GM12801 (cell line): Measurements from ENCODE around the gene SCGN.

ENCODE experiments used
- TF ChIP-seq, protein P1 (sequence below): IDR thresholded peaks from one replicate; pipeline ENCODE4 v1.5.1; 2011; ENCODE audit warnings: control low read depth; ENCODE audit not compliant: insufficient read length; ENCODE audit errors: extremely low read depth

SCGN gene

DNA sequence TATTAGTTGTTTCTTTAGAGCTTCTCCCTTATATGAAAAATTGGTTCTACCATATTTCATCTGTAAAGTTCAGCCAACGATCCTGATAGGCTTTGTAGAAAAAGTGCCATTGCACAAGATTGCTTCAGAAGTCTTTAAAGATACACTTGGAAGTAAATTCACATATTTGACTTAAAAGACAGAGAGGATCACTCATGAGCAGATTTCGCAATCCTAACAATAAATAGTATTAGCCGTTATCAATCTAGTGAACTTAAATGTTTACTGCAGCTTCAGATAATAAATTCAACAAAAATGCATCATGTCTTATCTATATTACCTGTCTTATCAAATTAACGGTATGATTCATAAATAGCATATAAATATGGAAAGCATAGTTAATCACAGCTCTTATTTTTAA lies 93.8 kb downstream of the SCGN start:
- TF ChIP-seq, protein P1, sequence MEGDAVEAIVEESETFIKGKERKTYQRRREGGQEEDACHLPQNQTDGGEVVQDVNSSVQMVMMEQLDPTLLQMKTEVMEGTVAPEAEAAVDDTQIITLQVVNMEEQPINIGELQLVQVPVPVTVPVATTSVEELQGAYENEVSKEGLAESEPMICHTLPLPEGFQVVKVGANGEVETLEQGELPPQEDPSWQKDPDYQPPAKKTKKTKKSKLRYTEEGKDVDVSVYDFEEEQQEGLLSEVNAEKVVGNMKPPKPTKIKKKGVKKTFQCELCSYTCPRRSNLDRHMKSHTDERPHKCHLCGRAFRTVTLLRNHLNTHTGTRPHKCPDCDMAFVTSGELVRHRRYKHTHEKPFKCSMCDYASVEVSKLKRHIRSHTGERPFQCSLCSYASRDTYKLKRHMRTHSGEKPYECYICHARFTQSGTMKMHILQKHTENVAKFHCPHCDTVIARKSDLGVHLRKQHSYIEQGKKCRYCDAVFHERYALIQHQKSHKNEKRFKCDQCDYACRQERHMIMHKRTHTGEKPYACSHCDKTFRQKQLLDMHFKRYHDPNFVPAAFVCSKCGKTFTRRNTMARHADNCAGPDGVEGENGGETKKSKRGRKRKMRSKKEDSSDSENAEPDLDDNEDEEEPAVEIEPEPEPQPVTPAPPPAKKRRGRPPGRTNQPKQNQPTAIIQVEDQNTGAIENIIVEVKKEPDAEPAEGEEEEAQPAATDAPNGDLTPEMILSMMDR = no peak

DNA sequence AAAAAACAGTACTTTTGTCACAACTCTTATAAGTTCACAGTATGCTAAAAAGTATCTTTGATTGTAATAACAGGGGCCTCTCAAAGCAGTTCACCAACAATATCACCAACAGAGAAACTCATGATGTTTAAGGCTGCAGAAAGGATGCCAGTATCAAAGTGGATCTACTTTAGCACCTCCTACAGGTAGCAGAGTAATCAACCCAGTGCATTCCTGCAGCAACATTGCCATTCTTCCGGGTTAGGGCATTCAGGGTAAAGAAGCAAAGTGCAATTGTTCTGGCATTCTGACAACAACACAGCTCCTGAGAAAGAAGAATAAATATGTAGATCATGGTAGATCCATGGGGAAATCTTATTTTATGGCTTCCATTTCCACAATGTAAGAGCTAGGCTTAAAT lies 95.0 kb downstream of the SCGN start:
- TF ChIP-seq, protein P1 = no peak

DNA sequence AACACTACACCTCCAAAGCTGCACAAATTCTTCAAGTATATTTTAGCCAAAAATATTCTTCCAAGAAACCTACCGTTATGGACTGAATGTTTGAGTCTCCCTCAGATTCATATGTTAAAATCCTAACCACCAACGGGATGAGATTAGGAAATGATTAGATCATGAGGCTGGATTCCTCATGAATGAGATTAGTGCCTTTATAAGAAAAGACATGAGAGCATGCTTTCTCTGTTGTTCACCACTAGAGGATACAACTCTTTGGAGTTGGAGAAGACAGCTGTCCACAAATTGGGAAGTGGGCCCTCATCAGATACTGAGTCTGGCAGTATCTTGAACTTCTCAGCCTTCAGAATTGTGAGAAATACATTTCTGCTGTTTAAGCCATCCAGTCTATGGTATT lies 95.5 kb downstream of the SCGN start:
- TF ChIP-seq, protein P1 = no peak

- TF ChIP-seq, protein P1 = no peak
Observed at GRCh38 chr6:25748049-25748448, 96.0 kb downstream of the SCGN start.

- TF ChIP-seq, protein P1 = no peak
Observed at GRCh38 chr6:25749837-25750236, 97.8 kb downstream of the SCGN start.

GRCh38 chr6:25750906-25751305 lies 98.9 kb downstream of the SCGN start:
- TF ChIP-seq, protein P1 = no peak
